Keratinocyte (primary cell): Measurements from ENCODE around the gene B3GNT8.

Experiments
- EZH2 ChIP-seq: IDR thresholded peaks from one replicate; pipeline ENCODE4 v1.6.1; 2012; ENCODE audit warnings: inconsistent platforms, mild to moderate bottlenecking, low read length, moderate library complexity
- TF ChIP-seq, protein P1 (sequence below), 3 experiments: IDR thresholded peaks in 1 of 3; conservative IDR thresholded peaks in 1 of 3; optimal IDR thresholded peaks in 1 of 3; 2 replicates in 2 of 3; 3 replicates in 1 of 3; pipeline versions ENCODE3 to v1.5.1; 2011; ENCODE audit warnings: low read length in 3 of 3, mild to moderate bottlenecking in 3 of 3, moderate library complexity in 2 of 3, control low read depth in 1 of 3, inconsistent platforms in 1 of 3; ENCODE audit not compliant: insufficient read depth in 2 of 3; ENCODE audit errors: extremely low read depth in 1 of 3

DNA sequence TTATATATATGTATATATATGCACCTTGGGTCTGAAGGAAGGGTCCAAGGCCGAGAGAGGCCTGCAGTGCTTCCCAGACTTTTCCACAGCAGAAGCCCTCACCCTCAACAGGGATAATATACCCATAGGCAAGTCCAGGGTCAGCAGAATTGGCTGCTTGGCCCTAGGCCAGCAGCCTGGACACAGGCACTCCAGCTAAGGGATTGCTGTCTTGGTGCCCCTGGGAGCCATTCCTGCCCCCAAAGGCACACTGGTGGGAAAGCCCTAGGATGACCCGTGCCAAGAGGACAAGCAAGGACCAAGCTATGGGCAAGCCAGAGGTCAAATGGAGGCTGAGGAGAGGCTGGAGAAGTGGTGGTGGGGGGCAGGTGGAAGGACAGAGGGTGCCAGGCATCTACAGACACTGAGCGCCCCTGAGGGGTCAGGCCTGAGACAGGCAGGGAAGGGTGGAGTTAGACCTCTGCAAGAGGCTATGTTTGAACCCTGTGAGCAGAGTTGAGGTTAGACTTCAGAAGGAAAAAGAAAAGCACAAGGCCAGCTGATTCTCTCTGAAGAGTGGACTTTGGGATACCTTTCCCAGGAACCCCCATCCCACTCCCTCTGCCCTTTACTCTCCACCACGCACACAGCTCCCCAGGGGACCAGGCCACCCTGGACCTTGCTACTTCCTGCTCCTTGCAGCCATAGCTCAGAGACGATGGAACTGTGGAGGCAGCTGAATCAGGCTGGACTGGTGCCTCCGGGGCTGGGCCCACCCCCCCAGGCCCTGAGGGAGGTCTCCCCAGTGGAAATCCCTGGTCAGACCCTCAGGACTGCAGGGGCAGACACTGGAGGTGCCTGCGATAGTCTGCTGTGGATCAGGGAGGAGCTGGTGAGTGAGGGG lies 15.5 kb upstream of the B3GNT8 start, which contains the start of gene ERICH4:
- TF ChIP-seq, protein P1, sequence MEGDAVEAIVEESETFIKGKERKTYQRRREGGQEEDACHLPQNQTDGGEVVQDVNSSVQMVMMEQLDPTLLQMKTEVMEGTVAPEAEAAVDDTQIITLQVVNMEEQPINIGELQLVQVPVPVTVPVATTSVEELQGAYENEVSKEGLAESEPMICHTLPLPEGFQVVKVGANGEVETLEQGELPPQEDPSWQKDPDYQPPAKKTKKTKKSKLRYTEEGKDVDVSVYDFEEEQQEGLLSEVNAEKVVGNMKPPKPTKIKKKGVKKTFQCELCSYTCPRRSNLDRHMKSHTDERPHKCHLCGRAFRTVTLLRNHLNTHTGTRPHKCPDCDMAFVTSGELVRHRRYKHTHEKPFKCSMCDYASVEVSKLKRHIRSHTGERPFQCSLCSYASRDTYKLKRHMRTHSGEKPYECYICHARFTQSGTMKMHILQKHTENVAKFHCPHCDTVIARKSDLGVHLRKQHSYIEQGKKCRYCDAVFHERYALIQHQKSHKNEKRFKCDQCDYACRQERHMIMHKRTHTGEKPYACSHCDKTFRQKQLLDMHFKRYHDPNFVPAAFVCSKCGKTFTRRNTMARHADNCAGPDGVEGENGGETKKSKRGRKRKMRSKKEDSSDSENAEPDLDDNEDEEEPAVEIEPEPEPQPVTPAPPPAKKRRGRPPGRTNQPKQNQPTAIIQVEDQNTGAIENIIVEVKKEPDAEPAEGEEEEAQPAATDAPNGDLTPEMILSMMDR (optimal IDR thresholded peaks at IDR 0.05 in 1 of 3, IDR thresholded peaks at IDR 0.05 in 1 of 3, conservative IDR thresholded peaks at IDR 0.05 in 1 of 3; ENCODE audit: extremely low read depth in 1 of 3, insufficient read depth in 2 of 3, low read length in 3 of 3) = no peak
- no peak for TF ChIP-seq EZH2
